ENCODE data around the gene CFLAR. TPM values are rescaled to one million over a fixed set of nuclear protein-coding genes. Genes with fewer than 3 reads are reported as not detected.
A peak's percentile ranks its signal among the peaks of the same experiment; 100 is the strongest.

Gene CFLAR
- total RNA-seq, 4 donors from 2014 or later, result 145 to 346 (median 176) TPM

- peaks cover 45 to 100% (median 65%) of the 10 kb centered on the region in 3 donors for H3K4me1 ChIP-seq
- ATAC-seq, result no peak
- H3K36me3 ChIP-seq, result peaks cover 0 to 14% of the 10 kb centered on the region in 2 donors
- 64% methylated on average over 1 of the region's 2 CpGs; no CpG with 5 or more reads in 1 of the 2 donors for WGBS, 2 donors (ENCODE audit: low coverage in 1 of 2)
- peak overlapping the region in 1 of 2 donors; percentile 31 for H3K4me3 ChIP-seq
- H3K27ac ChIP-seq, result peak overlapping the region; percentile 36 to 98 (median 80)
- H3K27me3 ChIP-seq, result no peaks in the 10 kb centered on the region
- H3K9me3 ChIP-seq, result no peaks in the 10 kb centered on the region
- TF ChIP-seq EP300 (IDR thresholded peaks at IDR 0.05), result no peak
- no peak for TF ChIP-seq POLR2A (IDR thresholded peaks at IDR 0.05)
- no peak for TF ChIP-seq CTCF (IDR thresholded peaks at IDR 0.05)
- no peak for TF ChIP-seq POLR2AphosphoS5 (IDR thresholded peaks at IDR 0.05)
These were observed 11.2 kb downstream of the CFLAR start for GRCh38 chr2:201127152-201127511.

- Histone ChIP-seq H3K4me3 (peak overlapping the region in 1 of 2 donors; percentile 31), H3K27ac (peak overlapping the region; percentile 36 to 98 (median 80))
- ATAC-seq, result peak; percentile 37
These were observed 11.6 kb downstream of the CFLAR start for GRCh38 chr2:201127570-201127969.

GRCh38 chr2:201128033-201128432 is 12.1 kb downstream of the CFLAR start:
- Histone ChIP-seq H3K36me3 (peaks cover 0 to 18% of the 10 kb centered on the region in 2 donors), H3K4me1 (peaks cover 45 to 100% (median 60%) of the 10 kb centered on the region in 3 donors), H3K4me3 (no peak overlapping the region), H3K27ac (peak overlapping the region in 3 of 4 donors; percentile 77 to 98 (median 84)), H3K27me3 (no peaks in the 10 kb centered on the region), H3K9me3 (no peaks in the 10 kb centered on the region)
- no peak for ATAC-seq
- WGBS, 2 donors (ENCODE audit: low coverage in 1 of 2), result 50 to 60% methylated on average over 1 of the region's 1 CpG
- TF ChIP-seq POLR2AphosphoS5 (IDR thresholded peaks at IDR 0.05), result no peak
- no peak for TF ChIP-seq EP300 (IDR thresholded peaks at IDR 0.05)
- no peak for TF ChIP-seq POLR2A (IDR thresholded peaks at IDR 0.05)
- no peak for TF ChIP-seq CTCF (IDR thresholded peaks at IDR 0.05)

More at GRCh38 chr2:201127570-201127969, 11.6 kb downstream of the CFLAR start:
- 19% methylated on average over 5 of the region's 5 CpGs for WGBS, 2 donors (ENCODE audit: low coverage in 1 of 2)
- peaks cover 0 to 14% of the 10 kb centered on the region in 2 donors for H3K36me3 ChIP-seq
- H3K27me3 ChIP-seq, result no peaks in the 10 kb centered on the region
- no peaks in the 10 kb centered on the region for H3K9me3 ChIP-seq
- peak; percentile 30 for TF ChIP-seq POLR2AphosphoS5 (IDR thresholded peaks at IDR 0.05)
- no peak for TF ChIP-seq EP300 (IDR thresholded peaks at IDR 0.05)
- peaks cover 45 to 100% (median 62%) of the 10 kb centered on the region in 3 donors for H3K4me1 ChIP-seq

- Histone ChIP-seq H3K27me3 (no peaks in the 10 kb centered on the region), H3K27ac (peak overlapping the region; percentile 24 to 98 (median 64)), H3K9me3 (no peaks in the 10 kb centered on the region), H3K36me3 (peaks cover 0 to 22% of the 10 kb centered on the region in 2 donors), H3K4me1 (peaks cover 38 to 96% (median 53%) of the 10 kb centered on the region in 3 donors), H3K4me3 (no peak overlapping the region)
- WGBS, 2 donors (ENCODE audit: low coverage in 1 of 2), result 26 to 42% methylated on average over 4 of the region's 4 CpGs
- ATAC-seq, result no peak
- TF ChIP-seq CTCF (IDR thresholded peaks at IDR 0.05), result no peak
- no peak for TF ChIP-seq POLR2AphosphoS5 (IDR thresholded peaks at IDR 0.05)
- TF ChIP-seq POLR2A (IDR thresholded peaks at IDR 0.05), result no peak
- TF ChIP-seq EP300 (IDR thresholded peaks at IDR 0.05), result no peak
These were observed 13.1 kb downstream of the CFLAR start for GRCh38 chr2:201128933-201129505.

- H3K27ac ChIP-seq, result peak overlapping the region; percentile 29 to 98 (median 63)
- H3K9me3 ChIP-seq, result no peaks in the 10 kb centered on the region
- H3K27me3 ChIP-seq, result no peaks in the 10 kb centered on the region
- TF ChIP-seq POLR2AphosphoS5 (IDR thresholded peaks at IDR 0.05) (peak; percentile 29), POLR2A (IDR thresholded peaks at IDR 0.05) (no peak)
- H3K4me1 ChIP-seq, result peaks cover 26 to 95% (median 39%) of the 10 kb centered on the region in 3 donors
- peaks cover 0 to 36% of the 10 kb centered on the region in 2 donors for H3K36me3 ChIP-seq
- WGBS, 2 donors (ENCODE audit: low coverage in 1 of 2), result 0 to 41% methylated on average over 1 to 2 of the region's 3 CpGs
- ATAC-seq, result peak; percentile 31
- H3K4me3 ChIP-seq, result no peak overlapping the region
These were observed 14.7 kb downstream of the CFLAR start for GRCh38 chr2:201130524-201131186.
